ENCODE measurements around the gene PRAMEF12. TPM values are rescaled to one million over a fixed set of nuclear protein-coding genes. Genes with fewer than 3 reads are reported as not detected.

PRAMEF12 gene
- total RNA-seq, 1 experiment from 2014 or later, result not detected

GRCh38 chr1:12772520-12772919, 1.0 kb upstream of the PRAMEF12 start:
- Mint-ChIP-seq H3K9me3 (peaks cover 7% of the 10 kb centered on the region; the same call in 1 of the 2 replicates), H3K27ac (no peak overlapping the region), H3K27me3 (ENCODE audit: low read depth) (peaks cover 14% of the 10 kb centered on the region), H3K4me3 (no peak overlapping the region), H3K4me1 (no peaks in the 10 kb centered on the region), H3K36me3 (no peaks in the 10 kb centered on the region)
- no peak for TF ChIP-seq AFF4 (CRISPR knock-in tag; IDR thresholded peaks at IDR 0.05; ENCODE audit: borderline replicate concordance)
- TF ChIP-seq ELF4 (CRISPR knock-in tag; IDR thresholded peaks at IDR 0.05; ENCODE audit: low read depth), result no peak
- no peak for TF ChIP-seq RORB (CRISPR knock-in tag; IDR thresholded peaks at IDR 0.05)
- TF ChIP-seq, protein P1, sequence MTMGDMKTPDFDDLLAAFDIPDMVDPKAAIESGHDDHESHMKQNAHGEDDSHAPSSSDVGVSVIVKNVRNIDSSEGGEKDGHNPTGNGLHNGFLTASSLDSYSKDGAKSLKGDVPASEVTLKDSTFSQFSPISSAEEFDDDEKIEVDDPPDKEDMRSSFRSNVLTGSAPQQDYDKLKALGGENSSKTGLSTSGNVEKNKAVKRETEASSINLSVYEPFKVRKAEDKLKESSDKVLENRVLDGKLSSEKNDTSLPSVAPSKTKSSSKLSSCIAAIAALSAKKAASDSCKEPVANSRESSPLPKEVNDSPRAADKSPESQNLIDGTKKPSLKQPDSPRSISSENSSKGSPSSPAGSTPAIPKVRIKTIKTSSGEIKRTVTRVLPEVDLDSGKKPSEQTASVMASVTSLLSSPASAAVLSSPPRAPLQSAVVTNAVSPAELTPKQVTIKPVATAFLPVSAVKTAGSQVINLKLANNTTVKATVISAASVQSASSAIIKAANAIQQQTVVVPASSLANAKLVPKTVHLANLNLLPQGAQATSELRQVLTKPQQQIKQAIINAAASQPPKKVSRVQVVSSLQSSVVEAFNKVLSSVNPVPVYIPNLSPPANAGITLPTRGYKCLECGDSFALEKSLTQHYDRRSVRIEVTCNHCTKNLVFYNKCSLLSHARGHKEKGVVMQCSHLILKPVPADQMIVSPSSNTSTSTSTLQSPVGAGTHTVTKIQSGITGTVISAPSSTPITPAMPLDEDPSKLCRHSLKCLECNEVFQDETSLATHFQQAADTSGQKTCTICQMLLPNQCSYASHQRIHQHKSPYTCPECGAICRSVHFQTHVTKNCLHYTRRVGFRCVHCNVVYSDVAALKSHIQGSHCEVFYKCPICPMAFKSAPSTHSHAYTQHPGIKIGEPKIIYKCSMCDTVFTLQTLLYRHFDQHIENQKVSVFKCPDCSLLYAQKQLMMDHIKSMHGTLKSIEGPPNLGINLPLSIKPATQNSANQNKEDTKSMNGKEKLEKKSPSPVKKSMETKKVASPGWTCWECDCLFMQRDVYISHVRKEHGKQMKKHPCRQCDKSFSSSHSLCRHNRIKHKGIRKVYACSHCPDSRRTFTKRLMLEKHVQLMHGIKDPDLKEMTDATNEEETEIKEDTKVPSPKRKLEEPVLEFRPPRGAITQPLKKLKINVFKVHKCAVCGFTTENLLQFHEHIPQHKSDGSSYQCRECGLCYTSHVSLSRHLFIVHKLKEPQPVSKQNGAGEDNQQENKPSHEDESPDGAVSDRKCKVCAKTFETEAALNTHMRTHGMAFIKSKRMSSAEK (CRISPR knock-in tag; IDR thresholded peaks at IDR 0.05; ENCODE audit: borderline replicate concordance), result no peak
- TF ChIP-seq ZNF416 (CRISPR knock-in tag; IDR thresholded peaks at IDR 0.05), result no peak
- TF ChIP-seq ARID4B (CRISPR knock-in tag; IDR thresholded peaks at IDR 0.05; ENCODE audit: borderline replicate concordance), result no peak
- TF ChIP-seq IRF2 (CRISPR knock-in tag; IDR thresholded peaks at IDR 0.05; ENCODE audit: borderline replicate concordance, low read depth), result no peak
- TF ChIP-seq, protein P2, sequence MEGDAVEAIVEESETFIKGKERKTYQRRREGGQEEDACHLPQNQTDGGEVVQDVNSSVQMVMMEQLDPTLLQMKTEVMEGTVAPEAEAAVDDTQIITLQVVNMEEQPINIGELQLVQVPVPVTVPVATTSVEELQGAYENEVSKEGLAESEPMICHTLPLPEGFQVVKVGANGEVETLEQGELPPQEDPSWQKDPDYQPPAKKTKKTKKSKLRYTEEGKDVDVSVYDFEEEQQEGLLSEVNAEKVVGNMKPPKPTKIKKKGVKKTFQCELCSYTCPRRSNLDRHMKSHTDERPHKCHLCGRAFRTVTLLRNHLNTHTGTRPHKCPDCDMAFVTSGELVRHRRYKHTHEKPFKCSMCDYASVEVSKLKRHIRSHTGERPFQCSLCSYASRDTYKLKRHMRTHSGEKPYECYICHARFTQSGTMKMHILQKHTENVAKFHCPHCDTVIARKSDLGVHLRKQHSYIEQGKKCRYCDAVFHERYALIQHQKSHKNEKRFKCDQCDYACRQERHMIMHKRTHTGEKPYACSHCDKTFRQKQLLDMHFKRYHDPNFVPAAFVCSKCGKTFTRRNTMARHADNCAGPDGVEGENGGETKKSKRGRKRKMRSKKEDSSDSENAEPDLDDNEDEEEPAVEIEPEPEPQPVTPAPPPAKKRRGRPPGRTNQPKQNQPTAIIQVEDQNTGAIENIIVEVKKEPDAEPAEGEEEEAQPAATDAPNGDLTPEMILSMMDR (IDR thresholded peaks at IDR 0.05), result no peak
- TF ChIP-seq, protein P3, sequence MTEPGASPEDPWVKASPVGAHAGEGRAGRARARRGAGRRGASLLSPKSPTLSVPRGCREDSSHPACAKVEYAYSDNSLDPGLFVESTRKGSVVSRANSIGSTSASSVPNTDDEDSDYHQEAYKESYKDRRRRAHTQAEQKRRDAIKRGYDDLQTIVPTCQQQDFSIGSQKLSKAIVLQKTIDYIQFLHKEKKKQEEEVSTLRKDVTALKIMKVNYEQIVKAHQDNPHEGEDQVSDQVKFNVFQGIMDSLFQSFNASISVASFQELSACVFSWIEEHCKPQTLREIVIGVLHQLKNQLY (CRISPR knock-in tag; IDR thresholded peaks at IDR 0.05), result no peak
- no peak for TF ChIP-seq CBFB (CRISPR knock-in tag; IDR thresholded peaks at IDR 0.05; ENCODE audit: low read depth)
- TF ChIP-seq RELA (CRISPR knock-in tag; IDR thresholded peaks at IDR 0.05; ENCODE audit: borderline replicate concordance), result no peak
- no peak for TF ChIP-seq HMGA2 (CRISPR knock-in tag; IDR thresholded peaks at IDR 0.05)
- TF ChIP-seq NFYB (CRISPR knock-in tag; conservative IDR thresholded peaks at IDR 0.05; ENCODE audit: low read depth), result no peak
- no peak for TF ChIP-seq SOX15 (CRISPR knock-in tag; IDR thresholded peaks at IDR 0.05)
- TF ChIP-seq, protein P4, sequence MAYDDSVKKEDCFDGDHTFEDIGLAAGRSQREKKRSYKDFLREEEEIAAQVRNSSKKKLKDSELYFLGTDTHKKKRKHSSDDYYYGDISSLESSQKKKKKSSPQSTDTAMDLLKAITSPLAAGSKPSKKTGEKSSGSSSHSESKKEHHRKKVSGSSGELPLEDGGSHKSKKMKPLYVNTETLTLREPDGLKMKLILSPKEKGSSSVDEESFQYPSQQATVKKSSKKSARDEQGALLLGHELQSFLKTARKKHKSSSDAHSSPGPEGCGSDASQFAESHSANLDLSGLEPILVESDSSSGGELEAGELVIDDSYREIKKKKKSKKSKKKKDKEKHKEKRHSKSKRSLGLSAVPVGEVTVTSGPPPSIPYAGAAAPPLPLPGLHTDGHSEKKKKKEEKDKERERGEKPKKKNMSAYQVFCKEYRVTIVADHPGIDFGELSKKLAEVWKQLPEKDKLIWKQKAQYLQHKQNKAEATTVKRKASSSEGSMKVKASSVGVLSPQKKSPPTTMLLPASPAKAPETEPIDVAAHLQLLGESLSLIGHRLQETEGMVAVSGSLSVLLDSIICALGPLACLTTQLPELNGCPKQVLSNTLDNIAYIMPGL (CRISPR knock-in tag; IDR thresholded peaks at IDR 0.05), result no peak
- TF ChIP-seq, protein P5, sequence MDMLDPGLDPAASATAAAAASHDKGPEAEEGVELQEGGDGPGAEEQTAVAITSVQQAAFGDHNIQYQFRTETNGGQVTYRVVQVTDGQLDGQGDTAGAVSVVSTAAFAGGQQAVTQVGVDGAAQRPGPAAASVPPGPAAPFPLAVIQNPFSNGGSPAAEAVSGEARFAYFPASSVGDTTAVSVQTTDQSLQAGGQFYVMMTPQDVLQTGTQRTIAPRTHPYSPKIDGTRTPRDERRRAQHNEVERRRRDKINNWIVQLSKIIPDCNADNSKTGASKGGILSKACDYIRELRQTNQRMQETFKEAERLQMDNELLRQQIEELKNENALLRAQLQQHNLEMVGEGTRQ (CRISPR knock-in tag; IDR thresholded peaks at IDR 0.05), result no peak
- TF ChIP-seq E2F5 (CRISPR knock-in tag; IDR thresholded peaks at IDR 0.05), result no peak
- no peak for ATAC-seq
- ChIA-PET POLR2A (no interaction called here), CTCF (no interaction called here)
- no peak for DNase-seq (ENCODE audit: low spot score)

Data from WTC11 (cell line).